WI38 (cell line): Measurements from ENCODE around the gene SDK2.

ENCODE experiments used
- H3K4me3 ChIP-seq: 2 replicates; pipeline ENCODE4 v1.5.1; 2011; ENCODE audit warnings: low read depth, mild to moderate bottlenecking, control low read depth, low read length
- TF ChIP-seq, protein P1 (sequence below): IDR thresholded peaks from 2 replicates; pipeline ENCODE4 v1.5.1; 2012; ENCODE audit warnings: low read depth, mild to moderate bottlenecking, control low read depth, low read length

The SDK2 gene

DNA sequence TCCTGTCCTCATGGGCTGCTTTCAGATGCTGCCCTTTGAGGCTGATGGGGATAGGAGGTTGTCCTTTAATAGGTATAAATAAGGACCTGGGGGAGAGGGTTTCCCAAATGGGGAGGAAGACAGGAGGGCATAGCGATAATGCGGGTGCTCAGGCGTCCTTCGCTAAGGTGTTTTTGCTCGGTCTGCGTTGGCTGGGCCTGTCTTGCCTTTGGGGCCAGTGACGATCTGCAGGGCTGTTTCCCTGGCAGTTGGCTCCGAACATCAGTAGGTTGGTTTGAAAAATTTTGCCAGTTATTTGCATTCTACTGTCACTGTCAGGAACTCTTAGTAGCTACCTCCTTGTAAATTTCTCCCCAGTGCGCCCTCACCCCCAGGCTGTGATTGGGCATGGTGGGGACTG is 294.6 kb downstream of the SDK2 start:
- H3K4me3 ChIP-seq, result no peak overlapping the region
- TF ChIP-seq, protein P1, sequence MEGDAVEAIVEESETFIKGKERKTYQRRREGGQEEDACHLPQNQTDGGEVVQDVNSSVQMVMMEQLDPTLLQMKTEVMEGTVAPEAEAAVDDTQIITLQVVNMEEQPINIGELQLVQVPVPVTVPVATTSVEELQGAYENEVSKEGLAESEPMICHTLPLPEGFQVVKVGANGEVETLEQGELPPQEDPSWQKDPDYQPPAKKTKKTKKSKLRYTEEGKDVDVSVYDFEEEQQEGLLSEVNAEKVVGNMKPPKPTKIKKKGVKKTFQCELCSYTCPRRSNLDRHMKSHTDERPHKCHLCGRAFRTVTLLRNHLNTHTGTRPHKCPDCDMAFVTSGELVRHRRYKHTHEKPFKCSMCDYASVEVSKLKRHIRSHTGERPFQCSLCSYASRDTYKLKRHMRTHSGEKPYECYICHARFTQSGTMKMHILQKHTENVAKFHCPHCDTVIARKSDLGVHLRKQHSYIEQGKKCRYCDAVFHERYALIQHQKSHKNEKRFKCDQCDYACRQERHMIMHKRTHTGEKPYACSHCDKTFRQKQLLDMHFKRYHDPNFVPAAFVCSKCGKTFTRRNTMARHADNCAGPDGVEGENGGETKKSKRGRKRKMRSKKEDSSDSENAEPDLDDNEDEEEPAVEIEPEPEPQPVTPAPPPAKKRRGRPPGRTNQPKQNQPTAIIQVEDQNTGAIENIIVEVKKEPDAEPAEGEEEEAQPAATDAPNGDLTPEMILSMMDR, result no peak

DNA sequence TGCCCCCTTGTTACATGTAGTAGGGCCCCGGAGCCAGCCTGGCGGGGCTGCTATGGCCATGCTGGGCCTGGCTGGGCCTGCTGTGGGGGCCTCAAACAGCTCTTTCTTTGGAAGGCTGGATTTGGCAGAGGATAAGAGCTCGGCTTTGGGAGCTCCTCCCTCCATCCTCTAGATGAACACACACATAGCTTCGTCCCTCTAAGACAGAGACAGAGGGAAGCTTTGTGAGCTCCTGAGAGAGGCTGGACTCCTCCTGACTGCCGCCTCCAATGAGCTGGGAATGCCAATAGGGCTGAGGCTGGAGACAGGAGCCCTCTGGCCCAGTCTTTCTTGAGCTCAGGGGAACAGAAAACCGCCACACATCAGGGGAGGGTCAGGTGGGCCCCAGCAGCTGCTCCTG is 295.1 kb downstream of the SDK2 start:
- no peak overlapping the region for H3K4me3 ChIP-seq
- TF ChIP-seq, protein P1, result no peak

DNA sequence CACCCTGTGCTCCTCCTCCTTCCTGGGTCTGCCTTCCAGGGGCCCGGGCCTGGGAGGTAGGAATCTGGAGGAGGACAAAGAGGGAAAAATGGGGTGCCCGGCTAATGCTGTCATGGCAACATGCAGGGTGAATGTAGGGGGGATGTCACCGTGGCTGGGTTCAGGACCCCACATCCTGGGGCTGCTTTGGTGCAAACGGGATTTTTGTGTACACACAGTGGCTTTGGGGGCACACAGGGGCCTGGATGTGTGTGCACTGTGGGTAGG is 295.5 kb downstream of the SDK2 start:
- no peak overlapping the region for H3K4me3 ChIP-seq
- TF ChIP-seq, protein P1, result no peak

DNA sequence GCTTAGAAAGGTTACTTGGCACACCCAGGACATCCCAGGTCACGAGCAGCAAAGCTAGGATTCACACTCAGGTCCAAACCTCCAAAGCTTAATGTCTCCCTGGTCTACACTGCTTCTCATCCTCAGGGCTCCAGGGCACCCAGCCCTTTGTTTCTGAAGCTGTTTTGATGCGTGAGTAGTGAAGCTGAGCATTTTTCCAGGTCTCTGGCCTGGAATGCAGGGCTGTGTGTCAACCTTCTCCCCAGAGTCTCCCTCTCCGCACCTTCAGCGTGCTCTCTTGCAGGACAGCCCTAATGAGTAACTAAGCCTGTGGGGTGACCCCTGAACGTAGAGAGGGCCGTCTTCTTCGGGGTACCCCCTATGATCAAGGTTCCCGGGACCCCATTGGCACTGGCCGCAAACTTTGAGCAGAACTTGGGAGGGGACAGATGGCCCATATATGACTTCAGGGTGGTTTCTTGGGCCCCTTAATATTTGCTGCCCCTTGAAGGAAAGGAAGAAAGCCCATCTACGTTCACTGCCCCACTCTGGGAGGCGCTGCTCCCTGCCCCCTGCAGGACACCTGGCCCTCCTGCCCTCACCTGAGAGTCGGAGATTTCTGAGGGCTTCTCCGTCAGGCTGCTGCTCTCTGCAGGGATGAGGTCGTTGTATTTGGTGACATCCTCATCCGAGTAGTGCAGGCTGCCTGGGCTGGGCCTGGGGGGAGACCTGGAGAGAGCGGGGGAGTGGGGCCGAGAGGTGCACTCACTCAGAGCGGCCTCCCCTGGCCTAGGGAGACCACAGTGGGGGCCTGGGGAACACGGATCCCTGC is 296.0 kb downstream of the SDK2 start:
- no peak overlapping the region for H3K4me3 ChIP-seq
- TF ChIP-seq, protein P1, result no peak

DNA sequence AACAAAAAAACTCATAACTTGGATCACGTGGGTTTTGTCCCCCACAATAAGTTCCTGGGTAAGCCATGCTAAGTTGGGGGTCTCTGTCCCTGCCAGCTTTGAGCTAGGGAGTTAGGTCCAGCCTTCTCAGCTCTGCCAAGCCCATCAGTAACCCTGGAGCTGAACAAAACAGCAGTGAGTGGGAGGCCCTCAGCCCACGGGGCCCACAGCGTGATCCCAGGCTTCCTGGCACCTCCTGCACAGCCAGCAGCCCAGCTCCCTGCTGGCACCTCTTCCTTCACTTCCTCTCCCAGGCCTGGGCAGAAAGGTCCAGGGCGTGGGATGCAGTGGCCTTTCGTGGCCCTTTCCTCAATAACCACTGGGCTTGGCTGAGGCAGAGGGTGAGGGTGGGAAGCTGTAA is 296.9 kb downstream of the SDK2 start:
- TF ChIP-seq, protein P1, result no peak
- no peak overlapping the region for H3K4me3 ChIP-seq

DNA sequence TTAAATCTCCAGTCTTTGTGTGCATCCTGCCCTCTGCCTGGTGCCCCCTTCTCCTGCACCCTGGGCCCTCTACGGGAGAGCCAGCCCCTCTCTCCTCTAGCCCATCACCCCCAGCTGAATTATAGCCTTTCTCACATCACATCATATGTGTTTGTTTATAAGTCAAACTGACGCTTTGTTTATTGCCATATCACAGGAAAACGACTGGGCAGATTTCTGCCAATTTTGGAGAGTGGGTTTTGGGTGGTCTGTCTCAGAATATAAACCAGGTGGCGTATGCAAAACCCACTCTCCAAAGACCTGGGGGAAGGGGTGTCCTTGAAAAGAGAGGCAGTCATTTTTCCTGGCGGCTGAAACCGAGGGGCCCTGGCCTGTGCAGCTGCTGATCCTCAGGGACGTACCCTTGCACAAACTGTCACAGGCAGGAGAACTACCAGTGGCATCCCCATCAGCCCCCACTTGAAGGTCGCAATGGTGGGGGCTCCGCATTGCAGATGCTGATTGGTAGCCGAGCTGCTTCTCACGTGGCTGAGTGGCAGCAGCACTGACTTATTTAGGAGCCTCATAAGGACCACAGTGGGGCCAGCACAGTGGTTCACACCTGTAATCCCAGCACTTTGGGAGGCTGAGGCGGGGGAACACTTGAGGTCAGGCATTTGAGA is 297.6 kb downstream of the SDK2 start:
- TF ChIP-seq, protein P1, result no peak
- no peak overlapping the region for H3K4me3 ChIP-seq

DNA sequence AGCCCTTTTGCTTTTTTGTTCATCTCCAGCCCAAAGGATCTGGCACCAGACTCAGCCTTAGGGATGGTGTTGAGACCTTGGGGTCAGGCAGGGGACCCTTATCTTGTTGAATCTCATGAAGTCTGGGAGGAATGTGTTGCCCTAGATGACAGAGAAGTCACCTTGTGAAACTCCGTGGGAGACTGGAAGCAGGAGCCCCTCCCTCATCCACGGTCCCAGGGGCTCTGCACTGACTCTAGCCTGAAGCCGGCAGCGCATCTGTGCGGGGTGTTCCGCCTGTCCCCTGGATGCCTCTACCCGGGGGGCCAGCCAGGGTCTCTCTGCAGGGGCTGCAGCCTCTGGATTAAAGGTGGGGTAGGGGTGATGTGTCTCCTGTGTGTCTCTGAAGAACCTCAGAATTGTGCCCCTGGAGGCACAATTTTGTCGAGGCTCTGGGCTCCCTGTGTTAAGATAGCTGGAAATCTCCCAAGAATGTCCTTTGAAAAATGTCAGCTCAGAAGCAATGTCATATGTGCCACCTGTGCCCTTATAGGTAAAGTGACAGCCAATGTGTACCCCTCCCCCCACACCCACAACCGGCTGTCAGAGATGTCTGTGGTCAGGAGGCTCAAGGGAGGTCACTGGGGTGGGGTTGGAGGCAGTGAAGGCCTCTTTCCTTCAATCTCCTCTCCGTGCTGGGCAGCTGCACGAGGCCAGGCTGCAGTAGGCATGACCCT is 300.3 kb downstream of the SDK2 start:
- peak overlapping the region; percentile 40; the same call in 1 of the 2 replicates for H3K4me3 ChIP-seq

More for the DNA sequence above, 300.3 kb downstream of the SDK2 start:
- TF ChIP-seq, protein P1, result no peak
